ENCODE measurements around the gene OTOG.

OTOG gene

GRCh38 chr11:17633279-17633986 is 86.4 kb downstream of the OTOG start:
- DNase-seq (ENCODE audit: low spot score): no peak

DNA sequence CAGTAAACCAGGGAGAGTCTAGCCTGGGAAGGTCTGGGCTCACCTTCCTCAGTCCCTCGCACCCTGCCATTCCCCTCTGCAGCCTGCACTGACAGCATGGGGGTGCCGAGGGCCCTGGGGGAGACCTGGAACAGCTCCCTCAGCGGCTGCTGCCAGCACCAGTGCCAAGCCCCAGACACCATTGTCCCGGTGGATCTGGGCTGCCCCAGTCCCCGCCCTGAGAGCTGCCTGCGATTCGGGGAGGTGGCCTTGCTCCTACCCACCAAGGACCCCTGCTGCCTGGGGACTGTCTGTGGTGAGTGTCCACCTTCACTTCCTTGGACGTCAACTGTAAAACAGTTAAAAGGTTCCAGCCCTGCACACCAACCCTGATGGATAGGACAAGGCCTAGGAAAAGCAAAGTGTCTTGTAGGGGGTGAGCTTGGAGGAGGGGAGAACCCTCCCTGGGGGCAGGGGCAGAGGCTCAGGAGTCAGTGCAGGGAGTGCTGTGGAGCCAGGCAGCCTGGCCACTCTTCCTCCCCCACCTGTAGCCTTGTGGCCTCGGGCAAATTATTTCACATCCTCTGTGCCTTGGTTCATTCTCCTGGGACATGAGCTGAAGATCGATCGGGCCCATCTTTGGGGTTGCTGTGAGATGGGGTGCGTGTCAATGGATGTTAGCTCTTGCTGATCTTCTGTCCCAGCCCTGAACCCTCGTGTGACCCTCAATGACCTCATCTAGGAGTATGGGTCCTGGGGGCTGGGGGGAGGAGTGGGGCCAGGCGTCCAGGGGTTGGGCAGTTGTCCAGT is 87.1 kb downstream of the OTOG start:
- no peak for DNase-seq (ENCODE audit: low spot score)

- no peak for DNase-seq (ENCODE audit: low spot score)
These were observed 87.9 kb downstream of the OTOG start for GRCh38 chr11:17634776-17635550.

DNA sequence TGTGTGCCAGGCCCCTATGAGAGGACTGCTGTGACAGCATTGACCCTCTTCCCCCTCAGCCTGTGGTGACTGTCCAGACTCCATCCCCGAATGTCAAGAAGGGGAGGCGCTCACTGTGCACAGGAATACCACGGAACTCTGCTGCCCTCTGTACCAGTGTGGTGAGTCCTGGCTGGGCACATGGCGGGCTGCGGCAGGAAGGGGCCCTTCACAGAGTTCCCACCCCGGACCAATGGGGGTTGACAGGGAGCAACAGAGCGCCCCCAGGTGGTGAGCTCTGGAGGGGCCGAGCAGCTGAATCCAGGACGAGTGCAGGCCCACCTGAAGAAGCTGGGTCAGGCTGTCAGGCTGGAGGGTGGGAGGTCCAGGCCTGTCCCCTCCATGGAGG is 88.5 kb downstream of the OTOG start:
- no peak for DNase-seq (ENCODE audit: low spot score)

DNA sequence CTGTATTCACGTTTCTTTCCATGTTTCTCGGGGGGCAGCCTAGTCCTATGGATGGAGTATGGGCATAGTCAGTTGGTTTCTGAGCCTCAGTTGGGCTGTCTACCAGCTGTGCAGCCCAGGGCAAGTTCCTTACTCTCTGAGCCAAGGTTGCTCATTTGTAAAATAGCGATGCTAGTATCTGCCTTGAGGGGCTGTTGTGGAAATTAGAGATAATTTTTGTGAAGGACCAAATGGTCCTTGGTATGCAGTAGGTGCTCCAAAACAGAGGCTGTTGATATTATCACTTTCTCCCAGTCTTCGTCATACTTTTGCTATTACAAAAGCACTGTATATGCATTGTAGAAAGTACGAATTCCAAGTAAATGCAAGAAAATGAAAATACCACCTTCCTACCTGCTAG is 89.7 kb downstream of the OTOG start:
- DNase-seq (ENCODE audit: low spot score): no peak

DNA sequence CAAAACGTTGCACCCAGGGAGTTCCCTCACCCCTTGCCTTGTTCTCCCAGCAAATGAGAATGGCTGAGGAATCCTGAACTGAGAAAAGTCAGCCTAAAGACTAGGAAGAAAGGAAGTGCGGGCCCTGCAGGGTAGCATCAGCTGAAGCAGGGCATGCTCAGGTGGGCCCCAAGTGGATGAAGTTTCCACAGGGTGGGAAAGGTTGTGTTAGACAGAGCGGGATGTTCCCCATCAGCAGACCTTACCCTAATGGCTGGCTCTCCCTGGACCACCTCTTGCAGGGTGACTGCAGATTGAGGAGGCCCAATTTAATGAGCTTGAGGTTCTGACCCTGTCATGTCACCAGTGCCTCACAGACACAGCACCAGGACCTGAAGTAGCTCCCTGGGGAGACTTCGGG is 90.8 kb downstream of the OTOG start:
- no peak for DNase-seq (ENCODE audit: low spot score)

GRCh38 chr11:17638311-17638710 is 91.3 kb downstream of the OTOG start:
- DNase-seq (ENCODE audit: low spot score): no peak

DNA sequence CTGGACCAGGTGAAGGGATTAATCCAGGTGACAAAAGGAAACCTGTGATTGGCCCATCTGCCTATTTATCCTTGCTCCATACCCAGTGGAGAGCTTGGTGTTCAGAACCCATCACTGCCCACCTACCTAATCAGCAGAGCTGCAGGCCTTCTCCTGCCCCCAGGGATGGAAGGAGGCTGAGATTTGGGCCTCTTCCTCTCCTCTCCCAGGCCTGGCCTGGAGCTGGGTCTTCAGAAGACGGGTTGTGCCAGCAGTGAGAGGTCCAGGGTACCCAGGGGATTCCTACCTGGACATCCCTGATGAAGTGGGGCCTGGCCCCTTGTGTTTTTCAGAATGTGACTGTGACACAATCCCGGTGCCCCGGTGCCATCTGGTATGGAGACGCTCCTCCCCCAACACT is 92.0 kb downstream of the OTOG start:
- no peak for DNase-seq (ENCODE audit: low spot score)

DNA sequence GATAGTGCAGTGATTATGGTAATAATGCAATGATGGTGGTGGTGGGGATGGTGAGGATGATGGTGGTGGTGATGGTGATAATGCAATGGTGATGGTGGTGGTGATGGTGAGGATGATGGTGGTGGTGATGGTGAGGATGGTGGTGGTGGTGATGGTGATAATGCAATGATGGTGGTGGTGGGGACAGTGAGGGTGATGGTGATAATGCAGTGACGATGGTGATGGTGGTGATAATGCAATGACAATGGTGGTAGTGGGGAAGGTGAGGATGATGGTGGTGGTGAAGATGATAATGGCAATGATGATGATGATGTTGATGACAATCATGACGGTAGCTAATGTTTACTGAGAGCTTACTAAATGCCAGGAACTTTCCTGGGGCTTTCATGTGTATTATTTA is 92.7 kb downstream of the OTOG start:
- DNase-seq (ENCODE audit: low spot score): no peak

GRCh38 chr11:17640493-17641164 is 93.6 kb downstream of the OTOG start:
- no peak for DNase-seq (ENCODE audit: low spot score)

DNA sequence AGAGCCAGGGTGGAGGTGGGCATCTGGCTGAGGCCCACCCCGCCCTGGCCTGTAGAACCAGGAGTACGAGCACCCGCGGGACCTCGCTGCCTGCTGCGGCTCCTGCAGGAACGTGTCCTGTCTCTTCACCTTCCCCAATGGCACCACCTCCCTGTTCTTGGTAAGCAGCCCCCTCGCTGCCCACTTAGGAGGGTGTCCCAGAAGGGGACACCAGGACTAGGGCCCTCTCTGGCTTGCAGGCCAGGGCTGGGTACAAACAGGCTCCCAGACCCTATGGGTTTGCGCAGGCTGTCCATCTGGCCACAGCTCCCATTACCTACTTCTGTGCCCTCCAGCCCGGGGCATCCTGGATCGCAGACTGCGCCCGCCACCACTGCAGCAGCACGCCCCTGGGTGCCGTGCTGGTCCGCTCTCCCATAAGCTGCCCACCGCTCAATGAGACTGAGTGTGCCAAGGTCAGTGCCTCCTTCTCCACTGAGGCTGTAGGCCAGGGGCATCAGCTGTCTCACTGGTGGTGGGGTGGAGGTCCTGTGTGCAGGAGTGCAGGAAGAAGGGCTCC is 94.8 kb downstream of the OTOG start:
- no peak for DNase-seq (ENCODE audit: low spot score)

DNA sequence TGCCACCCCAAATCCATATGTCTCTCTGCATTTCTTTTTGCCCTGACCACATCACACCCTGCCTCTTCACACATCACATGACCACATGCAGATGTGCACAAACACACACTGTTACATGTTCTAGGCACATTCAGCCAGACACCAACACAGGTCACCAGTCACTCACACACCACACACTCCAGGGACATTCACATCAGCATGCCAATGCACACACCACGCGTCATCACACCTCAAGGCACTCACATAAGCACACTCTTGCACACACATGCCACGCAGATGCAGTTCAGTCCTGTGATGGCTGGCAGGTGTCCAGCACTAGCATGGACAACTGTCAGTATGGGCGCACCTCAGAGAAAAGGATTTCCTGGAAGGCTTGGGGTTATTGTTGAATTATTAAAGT is 95.3 kb downstream of the OTOG start:
- no peak for DNase-seq (ENCODE audit: low spot score)

GRCh38 chr11:17642980-17643379 is 95.9 kb downstream of the OTOG start:
- DNase-seq (ENCODE audit: low spot score): no peak

DNA sequence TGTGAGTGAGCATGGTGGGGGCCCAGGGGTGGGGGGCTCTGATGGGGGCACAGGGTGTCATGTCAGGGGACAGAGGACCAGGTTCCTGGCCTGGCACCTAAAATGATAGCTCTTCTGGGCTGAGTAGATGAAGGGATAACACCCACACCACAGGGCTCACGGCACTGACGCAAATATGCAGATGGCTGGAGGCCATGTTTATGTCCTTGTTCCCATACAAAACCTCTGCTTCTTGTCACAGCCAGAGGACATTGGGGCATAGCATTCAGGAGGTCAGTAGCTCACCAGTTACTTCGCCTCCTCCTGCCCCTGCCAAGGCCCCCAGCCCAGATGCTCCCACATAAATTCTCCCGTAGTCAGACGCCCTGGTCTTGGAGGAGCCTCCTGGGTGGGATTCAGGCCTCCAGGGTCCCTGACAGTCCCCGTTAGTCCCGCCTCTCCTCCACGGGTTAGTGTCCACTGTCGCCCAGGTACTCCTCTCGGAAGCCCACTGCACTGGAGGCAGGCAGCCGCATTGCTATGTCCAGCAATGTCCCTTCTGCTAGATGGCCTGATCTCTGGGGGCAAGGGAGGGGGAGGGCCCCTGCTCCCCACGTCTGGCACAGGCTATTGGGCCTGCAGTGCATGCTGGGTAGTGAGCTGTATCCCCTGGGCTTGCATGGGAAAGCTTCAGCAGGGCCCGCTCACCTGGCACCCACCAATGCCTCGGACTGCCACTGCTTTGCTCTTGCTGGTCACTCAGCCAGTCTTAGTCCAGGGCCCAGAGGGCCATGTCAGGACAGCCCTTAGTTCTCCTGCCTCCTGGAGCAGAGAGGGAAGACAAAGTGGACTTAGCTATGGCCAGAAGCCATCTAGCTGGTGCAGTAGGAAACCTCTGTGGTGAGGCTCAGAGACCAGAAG is 96.7 kb downstream of the OTOG start:
- no peak for DNase-seq (ENCODE audit: low spot score)

GRCh38 chr11:17645190-17645970 is 98.3 kb downstream of the OTOG start:
- no peak for DNase-seq (ENCODE audit: low spot score)

DNA sequence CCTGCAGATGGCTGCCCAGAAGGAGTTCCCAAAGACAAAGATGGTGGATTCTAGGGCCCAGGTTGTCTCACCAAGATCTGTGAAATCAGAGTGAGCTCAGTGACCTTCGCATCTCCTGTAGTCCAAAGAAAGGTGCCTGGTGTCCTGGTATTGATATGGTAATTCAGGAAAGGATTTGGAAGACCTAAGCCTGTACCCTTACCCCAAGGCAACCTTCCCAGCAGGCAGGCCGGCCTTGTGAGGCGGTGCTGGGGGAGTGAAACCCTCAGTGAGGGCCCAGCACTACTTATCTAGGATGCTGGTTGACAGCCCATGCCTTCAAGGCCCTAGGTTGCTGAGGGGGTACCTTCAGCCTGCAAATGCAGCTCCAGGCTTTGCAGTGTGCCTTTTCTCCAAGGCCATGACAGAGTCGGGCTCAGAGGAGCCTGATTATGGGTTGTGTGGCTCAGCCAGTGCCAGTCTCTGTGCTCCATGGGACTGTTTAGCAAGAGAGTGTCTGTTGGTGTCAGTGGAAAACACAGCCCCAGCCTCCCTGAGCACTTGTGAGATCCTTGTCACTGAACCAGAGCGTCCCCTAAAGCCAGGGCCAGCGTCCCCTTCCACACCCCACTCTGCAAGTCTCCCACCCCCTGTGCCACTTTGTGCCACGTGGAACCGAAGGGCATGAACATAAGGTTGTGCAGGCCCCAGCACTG is 99.5 kb downstream of the OTOG start:
- no peak for DNase-seq (ENCODE audit: low spot score)

- DNase-seq (ENCODE audit: low spot score): no peak
These were observed 101.5 kb downstream of the OTOG start for GRCh38 chr11:17648528-17648927.

- DNase-seq (ENCODE audit: low spot score): no peak
These were observed 102.2 kb downstream of the OTOG start for GRCh38 chr11:17649261-17649660.

- no peak for DNase-seq (ENCODE audit: low spot score)
These were observed 102.6 kb downstream of the OTOG start for GRCh38 chr11:17649696-17650095.

All from AG08396 (cell line).